Osteocyte (in vitro differentiated cells): ENCODE measurements around the gene BRF1. TPM values are rescaled to one million over a fixed set of nuclear protein-coding genes. Genes with fewer than 3 reads are reported as not detected.

Source experiments
- DNase-seq: peaks from one replicate; pipeline ENCODE4 v3.0.0; 2021; ENCODE audit warnings: mixed read lengths; ENCODE audit not compliant: unreplicated experiment; ENCODE audit errors: extremely low spot score
- H3K27ac Mint-ChIP-seq: one replicate; pipeline ENCODE4 v1.8.0; 2021; ENCODE audit warnings: mild to moderate bottlenecking, mixed read lengths; ENCODE audit not compliant: unreplicated experiment
- H3K27me3 Mint-ChIP-seq: one replicate; pipeline ENCODE4 v1.8.0; 2021; ENCODE audit warnings: mixed read lengths; ENCODE audit not compliant: unreplicated experiment
- H3K36me3 Mint-ChIP-seq: one replicate; pipeline ENCODE4 v1.8.0; 2021; ENCODE audit warnings: mixed read lengths; ENCODE audit not compliant: unreplicated experiment
- H3K4me1 Mint-ChIP-seq: one replicate; pipeline ENCODE4 v1.8.0; 2021; ENCODE audit warnings: mixed read lengths; ENCODE audit not compliant: unreplicated experiment
- H3K4me3 Mint-ChIP-seq: one replicate; pipeline ENCODE4 v1.8.0; 2021; ENCODE audit warnings: mild to moderate bottlenecking, moderate library complexity, mixed read lengths; ENCODE audit not compliant: unreplicated experiment
- H3K9me3 Mint-ChIP-seq: one replicate; pipeline ENCODE4 v1.8.0; 2021; ENCODE audit warnings: mixed read lengths; ENCODE audit not compliant: unreplicated experiment
- total RNA-seq: library from RNA; stranded (reverse); gene quantifications from 2 replicates; pipeline ENCODE4 v1.2.1, GENCODE V29; 2021
- TF ChIP-seq, protein P1 (sequence below): fragments of 200-600 bp; sonication (generic); IDR thresholded peaks from 2 replicates; pipeline ENCODE4 v1.5.0; 2021; ENCODE audit warnings: antibody characterized with exemption, mild to moderate bottlenecking, moderate library complexity

Gene BRF1
- total RNA-seq, 1 donor from 2014 or later: 43.5 TPM

DNA sequence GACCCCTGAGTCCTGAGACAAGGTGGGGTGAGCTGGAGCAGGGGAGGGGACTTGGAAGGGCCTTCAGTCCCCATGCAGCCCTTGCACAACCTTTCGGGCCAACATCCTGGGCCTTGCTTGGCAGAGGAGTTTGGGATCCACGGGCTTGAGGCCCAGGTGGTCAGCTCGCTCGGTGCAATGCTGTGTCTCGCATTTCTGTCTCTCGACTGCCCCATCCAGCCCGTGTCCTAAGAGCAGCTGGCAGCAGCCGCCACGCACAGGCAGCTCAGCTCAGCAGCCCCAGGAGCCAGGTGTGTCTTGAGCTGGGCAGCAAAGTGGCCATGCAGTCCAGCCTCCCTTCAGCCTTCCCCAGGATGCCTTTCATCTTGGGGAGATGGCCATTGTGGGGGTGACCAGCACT is 24.5 kb upstream of the BRF1 start:
- H3K36me3 Mint-ChIP-seq: peaks cover 5% of the 10 kb centered on the region
- no peak overlapping the region for H3K27ac Mint-ChIP-seq
- H3K4me3 Mint-ChIP-seq: no peak overlapping the region
- no peak for DNase-seq
- H3K9me3 Mint-ChIP-seq: no peaks in the 10 kb centered on the region
- peaks cover 49% of the 10 kb centered on the region for H3K4me1 Mint-ChIP-seq
- TF ChIP-seq, protein P1, sequence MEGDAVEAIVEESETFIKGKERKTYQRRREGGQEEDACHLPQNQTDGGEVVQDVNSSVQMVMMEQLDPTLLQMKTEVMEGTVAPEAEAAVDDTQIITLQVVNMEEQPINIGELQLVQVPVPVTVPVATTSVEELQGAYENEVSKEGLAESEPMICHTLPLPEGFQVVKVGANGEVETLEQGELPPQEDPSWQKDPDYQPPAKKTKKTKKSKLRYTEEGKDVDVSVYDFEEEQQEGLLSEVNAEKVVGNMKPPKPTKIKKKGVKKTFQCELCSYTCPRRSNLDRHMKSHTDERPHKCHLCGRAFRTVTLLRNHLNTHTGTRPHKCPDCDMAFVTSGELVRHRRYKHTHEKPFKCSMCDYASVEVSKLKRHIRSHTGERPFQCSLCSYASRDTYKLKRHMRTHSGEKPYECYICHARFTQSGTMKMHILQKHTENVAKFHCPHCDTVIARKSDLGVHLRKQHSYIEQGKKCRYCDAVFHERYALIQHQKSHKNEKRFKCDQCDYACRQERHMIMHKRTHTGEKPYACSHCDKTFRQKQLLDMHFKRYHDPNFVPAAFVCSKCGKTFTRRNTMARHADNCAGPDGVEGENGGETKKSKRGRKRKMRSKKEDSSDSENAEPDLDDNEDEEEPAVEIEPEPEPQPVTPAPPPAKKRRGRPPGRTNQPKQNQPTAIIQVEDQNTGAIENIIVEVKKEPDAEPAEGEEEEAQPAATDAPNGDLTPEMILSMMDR: no peak
- no peaks in the 10 kb centered on the region for H3K27me3 Mint-ChIP-seq

DNA sequence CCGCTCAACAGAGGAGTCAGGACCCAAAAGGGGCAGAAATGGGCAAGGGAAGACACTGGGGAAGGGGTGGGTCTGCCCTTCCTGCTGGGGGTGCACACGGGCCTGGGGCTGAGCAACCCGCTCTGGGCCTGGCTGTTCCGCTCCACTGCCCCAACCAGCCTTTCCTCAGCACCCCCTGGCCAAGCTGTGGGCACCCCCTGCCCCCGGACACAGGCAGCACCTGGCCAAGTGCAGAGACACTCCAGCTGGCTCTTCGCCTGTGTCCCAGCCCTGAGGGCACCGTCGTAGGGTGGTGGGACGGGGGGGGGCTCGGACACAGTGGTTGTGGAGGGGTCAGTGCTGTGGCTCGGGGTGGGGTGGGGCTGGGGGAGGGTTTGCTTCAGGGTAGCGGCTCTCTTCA is 24.1 kb upstream of the BRF1 start:
- no peak overlapping the region for H3K27ac Mint-ChIP-seq
- no peaks in the 10 kb centered on the region for H3K27me3 Mint-ChIP-seq
- TF ChIP-seq, protein P1: no peak
- no peak for DNase-seq
- no peak overlapping the region for H3K4me3 Mint-ChIP-seq
- H3K9me3 Mint-ChIP-seq: no peaks in the 10 kb centered on the region
- peaks cover 46% of the 10 kb centered on the region for H3K4me1 Mint-ChIP-seq
- peaks cover 5% of the 10 kb centered on the region for H3K36me3 Mint-ChIP-seq

DNA sequence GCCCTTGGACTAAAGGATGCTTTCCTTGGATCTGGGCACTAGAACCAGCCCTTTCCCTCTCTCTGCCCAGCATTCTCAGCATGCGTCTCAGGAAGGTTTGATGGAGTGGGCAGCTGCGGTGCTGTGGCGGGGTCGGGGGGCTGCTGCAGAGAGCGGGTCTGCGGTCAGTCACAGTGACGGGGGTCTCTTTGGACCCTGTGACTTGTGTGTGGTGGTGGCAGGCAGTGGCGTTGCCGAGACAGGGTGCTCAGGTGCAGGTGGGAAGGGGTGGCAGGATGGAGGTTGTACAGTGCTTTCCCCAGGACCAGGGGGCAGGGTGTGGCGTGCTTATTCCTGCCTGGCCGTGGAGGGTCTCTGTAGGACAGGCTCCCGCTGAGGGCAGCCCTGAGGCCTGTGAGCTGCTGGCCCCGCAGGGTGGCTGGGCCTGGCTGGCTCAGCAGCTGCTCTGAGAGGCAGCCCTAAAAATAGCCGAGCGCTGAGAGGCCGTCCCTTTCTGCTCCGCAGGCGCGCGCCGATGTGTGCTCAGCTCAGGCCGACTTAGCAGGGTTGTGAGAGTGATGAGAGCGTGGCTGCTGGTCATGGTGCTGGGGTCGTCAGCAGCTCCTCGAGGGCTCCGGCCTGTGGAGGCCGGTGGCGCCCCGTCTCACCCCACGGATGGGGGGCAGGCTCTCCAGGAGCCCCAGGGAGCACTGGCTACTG is 23.4 kb upstream of the BRF1 start:
- peaks cover 5% of the 10 kb centered on the region for H3K36me3 Mint-ChIP-seq
- H3K4me3 Mint-ChIP-seq: no peak overlapping the region
- peak overlapping the region; percentile 16 for H3K27ac Mint-ChIP-seq
- no peaks in the 10 kb centered on the region for H3K27me3 Mint-ChIP-seq
- TF ChIP-seq, protein P1: no peak
- no peaks in the 10 kb centered on the region for H3K9me3 Mint-ChIP-seq
- peaks cover 45% of the 10 kb centered on the region for H3K4me1 Mint-ChIP-seq
- no peak for DNase-seq

DNA sequence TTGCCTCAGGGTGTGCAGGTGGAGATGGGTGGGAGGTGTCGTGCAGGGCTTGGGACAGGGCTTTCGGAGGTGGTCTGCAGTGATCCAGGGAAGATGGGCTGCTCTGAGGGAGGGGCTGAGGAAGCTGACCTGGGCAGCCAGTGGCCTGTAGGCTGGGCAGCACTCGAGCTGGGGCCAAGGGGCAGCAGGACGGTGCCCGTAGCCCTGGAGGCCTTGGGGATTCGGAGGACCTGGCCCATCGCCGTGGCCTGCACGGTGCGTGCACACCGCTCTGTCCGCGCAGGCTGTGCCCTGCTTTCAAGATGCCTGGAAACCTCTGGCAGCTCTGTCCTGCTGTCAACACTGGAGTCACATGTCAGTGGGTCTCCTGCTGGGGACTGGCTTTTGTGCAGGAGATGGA is 22.9 kb upstream of the BRF1 start:
- Mint-ChIP-seq H3K27me3 (no peaks in the 10 kb centered on the region), H3K27ac (no peak overlapping the region), H3K4me1 (peaks cover 39% of the 10 kb centered on the region), H3K9me3 (no peaks in the 10 kb centered on the region), H3K4me3 (no peak overlapping the region), H3K36me3 (peaks cover 5% of the 10 kb centered on the region)
- TF ChIP-seq, protein P1: no peak
- no peak for DNase-seq

DNA sequence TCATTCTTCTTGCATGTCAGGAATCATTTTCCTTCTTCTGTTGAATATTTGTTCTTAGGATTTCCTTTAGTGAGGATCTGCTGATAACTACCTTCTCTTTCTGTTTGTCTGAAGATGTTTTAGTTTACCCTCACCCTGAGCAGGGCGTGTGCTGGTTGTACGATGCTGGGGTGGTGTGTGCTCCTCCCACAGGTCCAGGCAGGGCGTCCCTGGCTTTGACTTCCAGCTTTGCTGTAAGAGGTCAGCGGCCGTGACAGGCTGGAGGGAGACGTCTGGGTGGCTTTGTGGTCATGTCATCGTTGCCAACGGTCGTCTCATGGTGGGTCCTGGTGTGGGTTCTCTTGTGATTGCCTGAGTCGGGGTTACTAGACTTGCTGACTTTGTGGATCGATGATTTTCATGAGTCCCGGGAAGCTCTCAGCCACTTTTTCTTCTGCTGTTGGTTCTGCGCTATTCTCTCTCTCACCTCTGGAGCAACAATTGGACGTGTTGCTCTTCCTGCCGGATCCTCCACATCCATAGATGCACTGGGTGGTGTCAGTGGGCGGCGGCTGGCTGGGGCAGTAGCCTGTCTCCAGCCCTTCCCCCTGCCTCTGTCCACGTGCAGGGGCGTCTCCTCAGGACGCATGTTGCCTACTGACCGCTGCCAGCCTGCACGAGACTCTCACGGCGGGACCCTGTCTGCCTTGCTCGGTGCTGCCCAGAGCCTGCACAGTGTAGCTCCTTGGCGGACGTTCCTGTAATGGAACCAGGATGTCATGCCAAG is 22.2 kb upstream of the BRF1 start:
- TF ChIP-seq, protein P1: no peak
- Mint-ChIP-seq H3K27me3 (no peaks in the 10 kb centered on the region), H3K36me3 (peaks cover 5% of the 10 kb centered on the region), H3K9me3 (no peaks in the 10 kb centered on the region), H3K27ac (peak overlapping the region; percentile 9), H3K4me3 (no peak overlapping the region), H3K4me1 (peaks cover 35% of the 10 kb centered on the region)
- no peak for DNase-seq
